ENCODE measurements around the gene FAM117B. TPM values are rescaled to one million over a fixed set of nuclear protein-coding genes. Genes with fewer than 3 reads are reported as not detected.
A peak's percentile ranks its signal among the peaks of the same experiment; 100 is the strongest.

Gene FAM117B
- total RNA-seq, 1 experiment from 2014 or later = 2.4 TPM

GRCh38 chr2:202716953-202717597, 82.3 kb downstream of the FAM117B start:
- CTCF ChIA-PET = interaction anchor here (0.6 to 2.5 kb wide), 2 partner anchors 128 to 484 kb away, joined by 3 to 12 read pairs; no protein-coding TSS in a partner anchor
- intact Hi-C loops (cut with micrococcal nuclease) = no loop called here
- POLR2A ChIA-PET = interaction anchor here (0.6 to 3.0 kb wide), 7 partner anchors 9 to 310 kb away, joined by 3 to 16 read pairs (median 4); partner anchors contain the start of gene FAM117B
- H3K27me3 Mint-ChIP-seq (ENCODE audit: insufficient read depth, unreplicated experiment) = no peaks in the 10 kb centered on the region
- H3K27ac Mint-ChIP-seq (ENCODE audit: low read depth, unreplicated experiment) = no peak overlapping the region
- TF ChIP-seq CTCF (IDR thresholded peaks at IDR 0.05; ENCODE audit: unreplicated experiment) = no peak
- peaks cover 26% of the 10 kb centered on the region for H3K9me3 Mint-ChIP-seq (ENCODE audit: unreplicated experiment)
- no peak overlapping the region for H3K4me3 Mint-ChIP-seq (ENCODE audit: unreplicated experiment)
- peaks cover 5% of the 10 kb centered on the region for H3K36me3 Mint-ChIP-seq (ENCODE audit: insufficient read depth, unreplicated experiment)
- peaks cover 12% of the 10 kb centered on the region for H3K4me1 Mint-ChIP-seq (ENCODE audit: insufficient read depth, unreplicated experiment)
- DNase-seq (ENCODE audit: unreplicated experiment) = peak; percentile 36
- no TSS peak for BruUV-seq (replicated peaks)

GRCh38 chr2:202717598-202718310, 83.0 kb downstream of the FAM117B start:
- peaks cover 19% of the 10 kb centered on the region for H3K9me3 Mint-ChIP-seq (ENCODE audit: unreplicated experiment)
- POLR2A ChIA-PET = interaction anchor here (1.1 to 3.0 kb wide), 6 partner anchors 8 to 89 kb away, joined by 3 to 16 read pairs (median 4); partner anchors contain the start of gene FAM117B
- DNase-seq (ENCODE audit: unreplicated experiment) = peak; percentile 18
- no peaks in the 10 kb centered on the region for H3K27me3 Mint-ChIP-seq (ENCODE audit: insufficient read depth, unreplicated experiment)
- no TSS peak for BruUV-seq (replicated peaks)
- peaks cover 5% of the 10 kb centered on the region for H3K36me3 Mint-ChIP-seq (ENCODE audit: insufficient read depth, unreplicated experiment)
- intact Hi-C loops (cut with micrococcal nuclease) = no loop called here
- TF ChIP-seq CTCF (IDR thresholded peaks at IDR 0.05; ENCODE audit: unreplicated experiment) = no peak
- CTCF ChIA-PET = interaction anchor here (0.6 to 2.5 kb wide), 3 partner anchors 129 to 484 kb away, joined by 3 to 12 read pairs (median 4); partner anchors contain the start of gene WDR12
- H3K4me3 Mint-ChIP-seq (ENCODE audit: unreplicated experiment) = no peak overlapping the region
- H3K27ac Mint-ChIP-seq (ENCODE audit: low read depth, unreplicated experiment) = no peak overlapping the region
- peaks cover 12% of the 10 kb centered on the region for H3K4me1 Mint-ChIP-seq (ENCODE audit: insufficient read depth, unreplicated experiment)

GRCh38 chr2:202718614-202719013, 83.8 kb downstream of the FAM117B start:
- no TSS peak for BruUV-seq (replicated peaks)
- Mint-ChIP-seq H3K27ac (ENCODE audit: low read depth, unreplicated experiment) (no peak overlapping the region), H3K9me3 (ENCODE audit: unreplicated experiment) (peaks cover 14% of the 10 kb centered on the region), H3K4me3 (ENCODE audit: unreplicated experiment) (no peak overlapping the region), H3K36me3 (ENCODE audit: insufficient read depth, unreplicated experiment) (peaks cover 5% of the 10 kb centered on the region), H3K4me1 (ENCODE audit: insufficient read depth, unreplicated experiment) (peaks cover 12% of the 10 kb centered on the region), H3K27me3 (ENCODE audit: insufficient read depth, unreplicated experiment) (no peaks in the 10 kb centered on the region)
- ChIA-PET CTCF (interaction anchor here (1.0 to 2.5 kb wide), 3 partner anchors 84 to 193 kb away, joined by 4 to 12 read pairs (median 5); partner anchors contain the start of genes FAM117B and WDR12), POLR2A (interaction anchor here (1.0 to 3.0 kb wide), 4 partner anchors 27 to 193 kb away, joined by 4 to 16 read pairs (median 6); partner anchors contain the start of genes CARF, FAM117B and WDR12)
- no peak for TF ChIP-seq CTCF (IDR thresholded peaks at IDR 0.05; ENCODE audit: unreplicated experiment)
- DNase-seq (ENCODE audit: unreplicated experiment) = peak; percentile 49
- intact Hi-C loops (cut with micrococcal nuclease) = no loop called here

- ChIA-PET POLR2A (interaction anchor here (0.6 to 1.8 kb wide), 3 partner anchors 12 to 191 kb away, joined by 3 to 6 read pairs (median 3); partner anchors contain the start of genes CARF and WDR12), CTCF (interaction anchor here (0.5 to 1.2 kb wide), 2 partner anchors 12 to 118 kb away, joined by 3 to 5 read pairs; no protein-coding TSS in a partner anchor)
- Mint-ChIP-seq H3K27me3 (ENCODE audit: insufficient read depth, unreplicated experiment) (no peaks in the 10 kb centered on the region), H3K4me1 (ENCODE audit: insufficient read depth, unreplicated experiment) (peaks cover 12% of the 10 kb centered on the region), H3K36me3 (ENCODE audit: insufficient read depth, unreplicated experiment) (peaks cover 5% of the 10 kb centered on the region), H3K4me3 (ENCODE audit: unreplicated experiment) (no peak overlapping the region), H3K27ac (ENCODE audit: low read depth, unreplicated experiment) (no peak overlapping the region), H3K9me3 (ENCODE audit: unreplicated experiment) (peaks cover 14% of the 10 kb centered on the region)
- intact Hi-C loops (cut with micrococcal nuclease) = no loop called here
- DNase-seq (ENCODE audit: unreplicated experiment) = no peak
- no peak for TF ChIP-seq CTCF (IDR thresholded peaks at IDR 0.05; ENCODE audit: unreplicated experiment)
- BruUV-seq (replicated peaks) = no TSS peak
Measured at GRCh38 chr2:202720226-202720625, 85.5 kb downstream of the FAM117B start.
